NCI-H1417 treated with DMSO at 0.1 percent for 48 hours (cell line): ENCODE results near the gene DZIP3.

Experiments
- DNase-seq: peaks from one replicate; lab custom pipeline; 2025; lab: John Stamatoyannopoulos, UW

Gene DZIP3, protein sequence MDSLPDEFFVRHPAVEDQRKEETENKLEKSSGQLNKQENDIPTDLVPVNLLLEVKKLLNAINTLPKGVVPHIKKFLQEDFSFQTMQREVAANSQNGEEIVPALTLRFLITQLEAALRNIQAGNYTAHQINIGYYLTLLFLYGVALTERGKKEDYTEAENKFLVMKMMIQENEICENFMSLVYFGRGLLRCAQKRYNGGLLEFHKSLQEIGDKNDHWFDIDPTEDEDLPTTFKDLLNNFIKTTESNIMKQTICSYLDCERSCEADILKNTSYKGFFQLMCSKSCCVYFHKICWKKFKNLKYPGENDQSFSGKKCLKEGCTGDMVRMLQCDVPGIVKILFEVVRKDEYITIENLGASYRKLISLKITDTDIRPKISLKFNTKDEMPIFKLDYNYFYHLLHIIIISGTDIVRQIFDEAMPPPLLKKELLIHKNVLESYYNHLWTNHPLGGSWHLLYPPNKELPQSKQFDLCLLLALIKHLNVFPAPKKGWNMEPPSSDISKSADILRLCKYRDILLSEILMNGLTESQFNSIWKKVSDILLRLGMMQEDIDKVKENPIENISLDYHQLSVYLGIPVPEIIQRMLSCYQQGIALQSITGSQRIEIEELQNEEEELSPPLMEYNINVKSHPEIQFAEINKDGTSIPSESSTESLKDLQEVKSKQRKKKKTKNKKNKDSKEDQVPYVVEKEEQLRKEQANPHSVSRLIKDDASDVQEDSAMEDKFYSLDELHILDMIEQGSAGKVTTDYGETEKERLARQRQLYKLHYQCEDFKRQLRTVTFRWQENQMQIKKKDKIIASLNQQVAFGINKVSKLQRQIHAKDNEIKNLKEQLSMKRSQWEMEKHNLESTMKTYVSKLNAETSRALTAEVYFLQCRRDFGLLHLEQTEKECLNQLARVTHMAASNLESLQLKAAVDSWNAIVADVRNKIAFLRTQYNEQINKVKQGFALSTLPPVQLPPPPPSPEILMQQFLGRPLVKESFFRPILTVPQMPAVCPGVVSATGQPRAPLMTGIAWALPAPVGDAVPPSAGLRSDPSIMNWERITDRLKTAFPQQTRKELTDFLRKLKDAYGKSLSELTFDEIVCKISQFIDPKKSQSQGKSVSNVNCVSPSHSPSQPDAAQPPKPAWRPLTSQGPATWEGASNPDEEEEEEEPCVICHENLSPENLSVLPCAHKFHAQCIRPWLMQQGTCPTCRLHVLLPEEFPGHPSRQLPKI

DNA sequence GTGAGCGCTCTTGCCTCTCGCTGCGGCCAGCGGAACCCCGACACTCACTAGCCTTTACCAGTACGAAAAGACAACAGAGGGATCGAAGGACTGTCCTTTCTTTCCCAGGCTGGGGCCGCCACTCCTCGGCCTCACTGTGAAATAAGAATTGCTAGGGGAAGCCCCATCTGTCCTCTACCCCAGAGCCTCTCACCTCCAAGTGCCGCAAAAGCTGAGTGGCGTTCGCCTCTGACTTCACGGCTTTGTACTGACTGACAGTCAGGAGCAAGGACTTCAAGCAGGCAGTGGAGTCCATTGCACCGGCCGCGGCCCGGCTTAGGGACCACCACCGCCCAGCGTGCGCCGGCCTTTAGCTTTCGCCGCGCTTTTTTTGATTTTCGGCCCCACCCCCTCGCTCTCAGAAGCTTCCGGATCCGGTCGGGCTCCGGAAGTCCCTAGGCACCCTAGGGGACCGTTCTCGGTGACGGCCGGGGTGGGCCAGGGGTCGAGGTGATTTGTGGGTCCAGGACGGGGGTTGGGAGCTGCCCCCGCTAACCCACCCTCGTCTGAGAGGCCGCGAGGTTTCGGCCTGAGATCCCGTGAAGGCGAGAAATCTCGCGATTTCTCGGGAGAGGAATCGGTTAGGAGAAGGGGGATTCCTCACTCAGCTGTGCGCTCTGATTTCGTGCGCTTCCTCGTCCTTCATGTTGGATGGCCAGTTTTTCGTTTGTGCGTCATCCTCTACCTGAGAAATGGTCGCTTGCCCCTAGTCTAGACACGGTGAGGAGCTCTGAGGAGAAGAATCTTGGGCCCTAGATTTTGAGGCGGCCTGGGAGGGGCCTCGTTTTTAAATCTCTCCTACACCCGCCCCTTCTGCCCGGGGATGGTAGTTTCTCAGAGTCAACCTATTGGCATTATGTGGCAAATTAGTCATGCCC is at the start of gene DZIP3, which contains the start of gene CIP2A:
Gene DZIP3 (plus strand): TSS at position 642 of the 917 bp plus-strand sequence. CDS start 15,685 bp downstream, outside the sequence.
Gene CIP2A (minus strand): TSS at position 358 of the 917 bp plus-strand sequence. CDS start 63 bp downstream, at position 295.
- DNase-seq, result peak; percentile 76

DNA sequence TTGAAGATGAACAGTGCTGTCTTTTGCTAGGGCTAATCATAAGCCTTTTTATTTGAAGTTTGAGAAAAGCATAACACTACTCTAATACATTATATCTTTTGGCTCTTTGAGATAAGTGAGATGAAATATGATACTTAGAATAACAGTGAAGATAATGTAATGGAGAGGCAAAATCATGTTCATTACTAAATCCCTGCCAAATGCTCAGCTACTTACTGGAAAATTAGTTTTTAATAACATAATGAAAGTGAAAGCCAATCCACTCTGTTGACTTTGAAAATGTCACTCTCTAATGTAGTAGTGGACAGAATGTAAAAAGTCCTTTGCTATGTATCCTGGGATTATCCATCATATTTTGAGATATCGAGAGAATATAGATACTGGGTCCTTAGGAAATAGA is 43.3 kb upstream of the DZIP3 start:
- peak; percentile 1 for DNase-seq

DNA sequence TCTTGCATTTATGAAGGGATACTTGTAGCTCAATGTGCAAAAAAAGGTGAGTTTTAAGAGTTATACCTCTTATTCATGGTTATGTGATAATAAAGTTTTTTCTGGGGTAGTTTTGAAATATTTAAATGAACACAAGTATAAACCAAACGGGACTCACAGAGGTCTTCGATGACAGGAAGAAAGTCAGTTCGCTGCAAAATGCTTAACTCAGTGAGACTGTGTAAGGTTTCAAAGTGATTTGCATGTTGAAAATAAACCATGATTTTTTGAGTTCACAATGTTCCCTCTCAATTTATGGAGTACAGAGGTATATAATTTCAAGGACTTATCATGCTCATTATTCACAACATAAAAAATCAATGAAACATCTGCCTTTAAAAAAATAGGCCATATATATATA is 42.8 kb upstream of the DZIP3 start:
- DNase-seq, result no peak

DNA sequence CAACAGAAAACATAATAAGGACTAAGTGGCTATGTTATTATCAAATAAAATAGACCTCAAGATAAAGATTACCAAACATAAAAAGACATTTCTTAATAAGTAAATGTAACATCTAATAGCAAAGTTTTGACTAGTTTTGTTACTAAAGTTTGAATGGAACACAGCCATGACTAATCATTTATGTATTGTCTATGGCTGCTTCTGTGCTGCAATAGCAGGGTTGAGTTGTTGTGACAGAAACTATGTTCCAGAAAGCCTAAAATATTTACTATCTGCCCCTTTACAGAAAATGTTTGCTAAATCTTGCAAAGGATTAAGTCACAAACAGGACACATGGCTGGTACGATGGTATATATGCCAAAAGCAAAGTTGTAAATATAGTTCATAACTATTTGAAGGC is 41.2 kb upstream of the DZIP3 start:
- DNase-seq, result no peak

DNA sequence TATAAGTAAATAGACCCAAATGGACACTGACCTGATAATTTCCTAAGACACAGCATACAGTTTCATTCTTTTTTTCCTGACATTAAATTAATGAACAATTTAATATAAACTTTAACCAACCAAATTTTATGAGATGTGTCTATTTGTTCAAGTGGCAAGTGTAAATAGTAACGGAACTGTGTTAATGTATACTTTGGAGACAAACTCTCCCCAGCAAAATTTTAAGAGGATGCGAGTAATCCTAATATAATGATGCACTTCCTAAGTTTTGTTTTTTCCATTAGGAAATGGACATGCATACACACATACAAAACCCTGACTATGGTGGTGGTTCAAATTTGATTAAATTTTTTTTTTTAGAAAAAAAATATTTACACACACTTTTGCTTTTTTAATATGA is 40.6 kb upstream of the DZIP3 start:
- DNase-seq, result no peak

DNA sequence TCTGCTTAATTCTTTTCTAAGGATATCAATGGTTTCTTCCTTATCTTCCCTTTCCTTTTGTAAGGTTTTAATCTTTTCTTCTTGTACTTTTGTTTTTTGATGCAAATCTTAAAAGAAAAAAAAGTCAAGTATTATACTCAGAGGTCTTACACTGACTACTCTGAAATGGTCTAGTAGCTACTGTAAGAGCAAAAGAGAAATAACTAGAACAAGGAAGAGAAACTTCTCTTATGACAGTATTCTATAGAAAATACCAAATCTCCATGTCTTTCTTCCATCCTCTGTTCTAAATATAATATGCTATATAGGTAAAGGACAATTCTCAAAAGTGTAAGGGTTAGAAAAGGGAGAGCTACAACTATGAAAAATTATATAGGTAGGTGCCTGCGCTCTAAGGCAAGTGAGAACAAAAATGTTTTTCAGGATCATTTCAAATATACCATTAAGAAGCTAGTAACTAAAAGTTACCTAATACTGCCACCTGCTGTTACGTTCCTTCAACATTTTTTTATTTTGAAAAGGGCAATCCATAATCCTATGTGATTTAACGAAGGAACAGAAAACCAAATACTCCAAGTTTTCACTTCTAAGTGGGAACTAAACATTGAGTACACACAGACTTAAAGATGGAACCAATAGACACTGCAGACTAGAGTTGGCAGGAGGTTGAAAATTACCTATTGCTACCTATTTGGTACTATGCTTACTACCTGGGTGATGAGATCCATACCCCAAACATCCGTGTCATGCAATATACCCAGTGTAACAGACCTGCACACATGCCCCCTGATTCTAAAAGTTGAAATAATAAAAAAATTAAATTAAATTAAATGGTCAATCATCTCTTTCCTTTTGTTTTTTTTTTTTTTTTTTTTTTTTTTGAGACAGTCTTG is 37.0 kb upstream of the DZIP3 start:
- peak; percentile 66 for DNase-seq

DNA sequence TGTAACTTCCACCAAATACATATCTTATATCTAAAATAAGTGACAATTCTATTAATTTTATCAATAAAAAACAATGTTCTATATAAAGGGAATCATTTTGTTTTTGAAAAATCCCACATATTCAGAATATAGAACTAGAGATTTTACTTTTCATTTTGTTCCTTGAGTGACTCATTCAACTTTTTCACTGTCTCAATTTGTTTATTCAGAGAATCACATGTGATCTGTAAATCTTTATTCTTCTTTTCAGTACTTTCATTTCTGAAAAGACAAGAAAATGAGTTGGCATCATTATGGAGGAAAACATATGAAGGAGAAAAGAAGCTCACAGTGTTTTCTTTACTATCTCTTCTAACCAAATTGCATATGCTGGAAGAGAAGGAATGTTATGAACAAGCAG is 35.3 kb upstream of the DZIP3 start:
- no peak for DNase-seq

DNA sequence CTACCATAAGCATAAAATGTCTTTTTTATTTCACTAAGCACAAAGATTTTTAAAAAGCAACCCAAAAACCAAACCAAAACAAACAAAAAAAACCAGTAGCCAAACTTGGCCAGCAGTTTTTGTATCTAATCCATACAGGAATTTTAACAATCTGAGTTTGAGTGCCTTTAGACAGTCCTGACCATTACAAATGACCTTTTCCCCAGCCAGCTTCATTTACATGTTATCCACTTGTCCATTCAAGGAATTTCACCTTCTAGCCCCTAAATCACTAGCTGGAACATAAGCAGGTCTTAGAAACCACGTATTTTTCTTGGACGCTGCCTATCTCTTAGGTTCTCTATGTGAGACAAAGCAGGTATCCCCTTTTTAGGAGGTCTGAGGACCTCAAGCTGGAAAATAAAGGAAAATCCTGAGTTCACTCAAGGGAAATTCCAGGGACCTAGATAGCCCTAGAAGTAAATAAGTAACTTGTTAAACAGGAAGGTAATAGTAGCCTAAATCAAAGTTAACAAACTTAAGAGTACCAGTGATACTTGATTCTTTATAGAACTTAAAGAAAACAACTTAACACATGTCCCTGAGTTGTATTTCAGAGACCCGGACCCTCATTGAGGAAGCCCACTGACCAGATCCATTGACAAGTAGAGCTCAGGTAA is 34.5 kb upstream of the DZIP3 start:
- no peak for DNase-seq

DNA sequence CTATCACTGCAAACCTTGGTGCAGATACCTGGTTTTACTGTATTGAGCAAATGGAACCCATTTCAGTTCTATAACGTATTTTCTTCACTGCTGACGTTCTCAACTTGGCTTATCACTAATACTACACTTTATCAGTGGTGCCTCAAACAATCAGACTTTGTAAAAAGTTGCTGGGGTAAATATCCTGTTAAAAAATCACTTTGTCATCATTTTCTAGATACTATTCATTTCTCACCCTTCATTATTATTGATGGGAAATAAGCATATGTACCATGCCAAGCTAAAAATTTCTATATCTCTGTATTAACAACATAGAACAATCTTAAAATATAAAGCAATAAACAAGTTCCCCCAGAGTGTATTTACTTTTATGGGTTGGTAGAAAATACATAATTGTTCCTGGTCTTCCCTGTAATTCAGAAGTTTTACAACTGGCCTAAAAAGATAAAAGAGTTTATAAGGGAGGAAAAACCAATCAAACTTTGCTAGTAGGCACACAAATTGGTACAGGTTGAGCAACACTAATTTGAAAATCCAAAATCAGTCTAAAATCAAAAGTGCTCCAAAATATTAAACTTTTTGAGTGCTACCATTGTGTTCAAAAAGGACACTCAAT is 33.4 kb upstream of the DZIP3 start:
- no peak for DNase-seq

DNA sequence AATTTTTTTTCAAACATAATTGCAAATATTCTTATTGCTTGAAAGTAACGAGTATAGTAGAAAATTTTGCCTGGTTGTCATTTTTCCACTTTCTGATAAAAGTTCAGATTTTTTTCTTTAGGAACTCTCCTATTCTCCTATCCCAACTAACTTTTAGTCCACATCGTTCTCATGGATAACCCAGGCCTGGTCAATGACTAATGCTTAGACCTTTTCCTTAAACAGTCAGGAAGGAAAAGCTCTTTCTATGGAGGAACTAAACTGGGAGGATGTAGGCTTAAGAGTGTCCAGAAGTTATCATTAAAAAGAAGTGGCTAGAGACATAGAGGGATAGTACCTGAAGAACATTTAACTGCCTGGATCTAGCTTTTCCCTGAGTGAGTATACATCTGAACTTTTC is 27.0 kb upstream of the DZIP3 start:
- DNase-seq, result no peak

DNA sequence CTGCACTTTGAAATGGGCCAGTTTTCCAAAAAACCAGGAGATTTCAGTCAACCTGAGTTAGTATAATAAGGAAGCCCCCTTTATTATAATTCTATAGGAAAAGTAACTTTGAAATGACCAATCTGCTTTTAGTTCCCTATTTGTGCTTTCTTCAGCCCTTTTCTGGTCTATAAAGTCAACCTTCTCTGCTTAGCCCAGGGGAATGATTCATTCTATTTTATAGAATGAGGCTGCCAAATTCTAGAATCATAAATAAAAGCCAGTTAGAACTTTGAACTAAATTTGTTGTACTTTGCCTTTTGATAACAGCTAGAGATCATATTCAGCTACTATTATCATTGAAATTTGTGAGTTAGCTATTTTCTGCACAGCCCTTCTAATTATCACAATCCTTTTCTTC is 25.0 kb upstream of the DZIP3 start:
- DNase-seq, result no peak

DNA sequence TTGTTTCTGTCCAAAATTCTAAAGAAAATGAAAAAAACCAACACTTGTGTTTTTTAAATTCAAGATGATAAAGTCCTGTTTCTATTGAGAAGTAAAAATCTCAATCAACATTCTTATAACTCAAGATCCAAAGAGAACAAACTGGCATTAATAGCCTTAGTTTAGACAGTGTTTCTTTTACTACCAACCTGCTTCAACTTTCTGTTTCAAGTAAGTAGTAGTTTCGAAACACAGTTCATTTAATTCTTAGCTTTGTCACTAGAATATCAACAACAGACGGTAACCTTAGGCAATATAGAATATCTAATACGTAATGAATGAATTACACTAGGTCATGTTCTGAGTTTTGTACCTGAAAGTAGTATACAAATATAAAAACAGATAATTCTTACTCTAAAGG is 24.0 kb upstream of the DZIP3 start:
- DNase-seq, result no peak

DNA sequence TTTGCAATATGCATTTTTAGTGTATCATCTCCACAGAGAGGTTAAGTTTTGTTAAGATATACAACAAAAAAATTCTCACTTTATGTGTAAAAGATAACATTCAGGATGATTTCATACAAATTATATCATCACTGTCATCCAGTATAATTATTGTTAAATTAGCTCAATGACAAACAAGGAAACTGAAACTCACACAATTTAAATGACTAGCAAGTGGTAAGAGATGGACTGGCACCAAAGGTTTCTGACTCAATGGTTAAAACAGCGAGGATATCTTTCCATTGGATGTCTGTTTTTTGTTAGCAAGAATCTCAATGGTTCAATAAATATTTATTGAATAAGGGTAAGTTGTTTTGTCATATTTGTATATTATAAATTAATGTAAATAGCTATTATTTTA is 22.9 kb upstream of the DZIP3 start:
- DNase-seq, result no peak

DNA sequence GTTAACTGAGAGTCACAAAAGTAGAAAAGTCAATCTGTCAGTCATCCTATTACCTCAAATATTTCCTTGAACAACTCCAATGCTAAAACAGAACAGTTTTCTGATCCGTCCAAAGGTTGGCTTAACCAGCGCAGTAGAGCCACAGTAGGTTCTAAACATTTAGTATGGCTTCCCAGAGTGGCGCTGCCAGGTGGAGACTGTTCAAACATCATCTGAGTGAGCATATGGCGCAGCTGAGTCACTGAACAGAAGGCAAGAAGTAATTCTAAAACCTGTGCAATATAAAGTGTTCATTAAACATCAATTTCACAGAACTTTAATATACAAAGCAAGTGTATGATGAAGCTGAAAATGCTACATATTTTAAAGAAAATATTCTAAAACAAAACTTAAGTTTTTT is 20.2 kb upstream of the DZIP3 start:
- DNase-seq, result no peak

DNA sequence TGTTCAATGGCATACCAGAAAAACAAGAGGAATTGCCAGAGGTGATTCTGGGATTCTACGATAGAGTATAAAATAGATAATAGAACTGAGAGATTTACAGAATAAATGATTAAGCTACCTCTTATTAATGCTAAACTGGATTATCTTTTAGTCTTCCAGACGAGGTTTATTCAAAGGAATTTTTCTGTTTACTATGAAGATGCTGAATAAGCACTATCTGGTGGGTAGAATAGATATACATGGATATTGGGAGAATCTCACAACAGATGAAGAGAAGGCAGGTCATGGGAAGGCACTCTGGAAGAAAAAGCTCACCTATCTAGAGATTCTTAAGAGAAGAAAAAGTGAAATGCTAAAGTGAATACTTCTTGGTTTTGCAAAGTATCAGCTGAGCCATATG is 11.5 kb upstream of the DZIP3 start:
- DNase-seq, result no peak

DNA sequence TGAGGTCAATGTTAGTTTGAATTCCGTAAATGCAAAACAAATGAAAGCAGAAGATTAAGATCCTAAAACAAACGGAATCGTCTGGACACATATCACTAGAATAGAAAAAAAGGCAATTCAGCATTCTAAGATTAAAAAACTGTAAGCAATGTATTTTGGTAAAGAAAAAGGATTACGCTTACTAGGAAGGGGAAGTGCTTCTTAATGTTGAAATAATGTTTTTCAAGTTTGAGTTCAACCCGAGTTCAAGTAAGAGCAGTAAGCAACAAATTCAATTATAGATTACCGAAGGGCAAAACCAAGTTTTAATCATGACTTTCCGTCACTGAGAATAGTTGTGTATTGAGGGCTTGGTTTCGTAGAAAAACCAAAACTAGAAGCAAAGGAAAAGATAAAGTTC is 921 bp upstream of the DZIP3 start:
- no peak for DNase-seq

DNA sequence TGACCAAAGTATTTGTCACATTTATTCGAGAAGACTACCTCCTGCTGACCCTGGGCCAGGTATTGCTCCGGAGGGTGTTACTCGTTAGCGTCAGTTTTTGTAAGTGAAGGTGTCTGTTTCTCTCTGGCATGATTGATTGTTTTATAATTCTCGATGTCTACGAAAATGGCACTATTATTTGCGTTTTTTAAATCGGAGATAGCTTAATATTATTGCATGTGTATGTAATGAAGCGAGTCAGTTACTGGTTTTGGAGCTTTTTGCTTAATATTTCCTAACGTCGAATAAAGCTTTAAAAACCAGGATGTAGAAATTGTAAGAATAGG is 439 bp downstream of the DZIP3 start:
- no peak for DNase-seq

DNA sequence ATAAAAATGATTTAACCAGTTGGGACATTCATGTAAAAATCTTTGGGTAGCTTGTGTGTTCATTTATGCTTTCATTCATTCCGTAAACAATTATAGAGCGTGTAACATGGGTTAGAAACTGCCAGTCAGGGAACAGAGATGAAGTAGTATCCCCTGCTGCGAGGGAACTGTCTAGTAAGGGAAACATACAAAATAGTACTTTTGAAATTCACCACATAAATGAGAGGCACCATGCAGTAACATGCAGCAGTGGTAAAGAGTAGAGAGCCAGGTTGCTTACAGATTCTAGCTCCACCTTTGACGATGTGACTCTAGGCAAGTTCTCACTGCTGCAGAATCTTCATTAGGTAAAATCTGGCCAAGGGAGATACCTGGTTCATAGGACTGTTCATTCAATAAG is 938 bp downstream of the DZIP3 start:
- no peak for DNase-seq

DNA sequence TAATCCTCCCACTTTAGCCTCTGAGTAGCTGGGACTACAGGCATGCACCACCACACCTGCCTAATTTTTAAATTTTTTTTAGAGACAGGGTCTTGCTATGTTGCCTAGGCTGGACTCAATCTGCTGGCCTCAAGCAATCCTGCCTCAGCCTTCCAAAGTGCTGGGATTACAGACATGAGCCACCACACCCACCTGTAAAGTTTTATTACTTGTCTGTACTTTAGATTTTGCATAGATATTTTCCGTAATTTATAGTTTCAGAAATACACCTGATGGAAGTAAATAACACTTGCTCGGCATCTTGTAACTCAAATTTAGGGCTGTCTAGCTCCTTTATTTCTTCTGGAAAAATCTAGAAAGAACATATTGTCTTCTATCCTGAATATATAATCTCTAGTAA is 5.8 kb downstream of the DZIP3 start:
- no peak for DNase-seq
